ENCODE measurements around the gene CARD11.

CARD11 gene

DNA sequence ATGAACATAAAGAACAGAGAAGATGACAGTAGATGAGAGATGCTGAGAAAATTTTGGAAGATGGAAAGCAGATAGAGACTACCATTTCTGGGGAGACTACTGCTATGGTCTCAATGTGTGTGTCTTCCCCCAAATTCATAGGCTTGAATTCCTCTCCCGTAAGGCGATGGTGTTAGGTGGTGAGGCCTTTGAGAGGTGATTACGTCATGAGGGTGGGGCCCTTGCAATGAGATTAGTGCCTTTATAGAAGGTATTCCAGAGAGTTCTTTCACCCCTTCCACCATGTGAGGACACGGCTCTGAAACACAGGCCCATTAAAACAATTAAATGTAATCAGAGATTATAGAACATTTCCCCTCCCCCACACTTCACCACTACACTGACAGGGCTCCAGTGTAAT is 23.9 kb downstream of the CARD11 start:
- DNase-seq: no peak

DNA sequence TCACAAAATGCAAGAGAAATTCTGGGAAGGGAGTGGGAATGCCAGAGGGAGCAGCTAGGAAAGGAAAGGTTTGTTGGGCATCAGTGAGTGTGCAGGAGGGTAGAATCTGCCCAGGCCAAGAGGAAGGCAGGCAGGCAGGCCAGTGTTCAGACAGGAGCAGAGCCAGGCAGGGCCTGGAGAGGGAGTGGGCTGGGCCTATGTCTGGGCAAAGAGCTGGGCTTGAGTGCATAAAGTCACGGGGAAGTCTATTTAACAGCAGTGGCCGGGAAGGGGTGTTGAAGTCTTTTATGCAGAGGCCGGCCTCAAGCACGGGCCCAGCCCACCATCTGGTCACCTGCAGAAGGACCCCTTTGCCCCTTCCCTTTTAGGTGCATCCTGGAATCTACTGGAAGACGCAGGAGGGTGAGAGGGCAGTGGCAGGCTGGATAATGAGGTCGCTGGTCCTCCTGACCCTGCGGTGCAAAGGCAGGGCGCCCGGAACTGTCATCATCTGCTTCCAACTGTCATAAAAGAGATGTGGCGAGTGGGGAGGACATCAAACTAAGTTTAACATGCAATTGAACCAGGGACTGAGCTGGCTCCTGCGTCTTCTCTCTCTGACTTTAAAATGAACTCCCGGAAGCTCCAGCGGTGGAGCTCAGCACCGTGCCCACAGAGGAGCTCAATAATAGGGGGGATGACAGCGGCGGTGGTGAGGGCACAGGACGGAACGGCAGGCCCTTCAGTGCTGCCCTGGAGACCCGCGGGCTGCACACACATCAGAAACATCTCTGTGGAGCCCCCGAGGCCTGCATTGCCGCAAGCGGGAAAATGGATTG is 29.5 kb downstream of the CARD11 start:
- no peak for DNase-seq

DNA sequence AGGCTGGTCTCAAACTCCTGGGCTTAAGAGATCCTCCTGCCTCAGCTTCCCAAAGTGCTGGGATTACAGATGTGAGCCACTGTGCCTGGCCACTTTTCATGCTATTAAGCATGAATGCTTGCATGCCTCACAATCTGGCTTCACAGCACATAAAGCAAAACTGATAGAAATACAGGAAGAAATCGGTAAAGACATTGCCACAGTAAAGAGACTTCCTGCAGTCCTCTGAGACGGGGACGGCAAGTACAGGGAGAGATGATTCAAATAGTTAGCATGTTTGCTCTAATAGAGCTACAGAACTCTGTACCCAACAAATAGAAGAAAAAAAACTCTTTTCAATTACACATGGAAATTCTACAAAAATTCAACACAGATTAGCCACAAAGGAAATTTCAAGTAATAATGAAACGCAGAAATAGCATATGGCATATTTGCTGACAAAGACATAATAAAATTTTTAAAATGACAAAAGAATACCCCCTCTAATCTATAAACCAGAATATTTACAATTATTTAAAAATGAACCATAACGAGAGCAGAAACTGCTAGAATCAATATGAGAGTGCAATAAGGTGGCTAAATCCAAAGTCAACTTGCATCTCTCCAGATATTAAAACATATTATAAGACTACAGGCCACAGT is 32.3 kb downstream of the CARD11 start:
- DNase-seq: no peak

DNA sequence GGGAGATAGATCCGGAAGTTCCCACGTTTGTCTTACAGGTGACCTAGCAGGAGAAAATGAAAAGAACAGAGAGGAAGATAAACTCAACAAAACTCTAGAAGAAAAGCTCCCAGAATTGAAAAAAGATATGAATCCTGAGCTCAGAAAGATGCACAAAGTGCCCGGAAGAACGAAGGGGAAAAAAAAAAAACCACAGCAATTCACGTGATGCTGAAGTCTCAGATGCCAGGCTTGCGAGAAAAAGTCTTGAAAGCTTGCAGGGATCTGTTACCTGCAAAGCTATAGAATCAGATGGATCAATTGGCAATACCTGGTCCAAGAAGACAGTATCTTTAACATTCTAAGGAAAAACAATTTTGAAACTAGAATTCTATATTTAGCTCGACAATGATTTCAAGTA is 33.5 kb downstream of the CARD11 start:
- no peak for DNase-seq

DNA sequence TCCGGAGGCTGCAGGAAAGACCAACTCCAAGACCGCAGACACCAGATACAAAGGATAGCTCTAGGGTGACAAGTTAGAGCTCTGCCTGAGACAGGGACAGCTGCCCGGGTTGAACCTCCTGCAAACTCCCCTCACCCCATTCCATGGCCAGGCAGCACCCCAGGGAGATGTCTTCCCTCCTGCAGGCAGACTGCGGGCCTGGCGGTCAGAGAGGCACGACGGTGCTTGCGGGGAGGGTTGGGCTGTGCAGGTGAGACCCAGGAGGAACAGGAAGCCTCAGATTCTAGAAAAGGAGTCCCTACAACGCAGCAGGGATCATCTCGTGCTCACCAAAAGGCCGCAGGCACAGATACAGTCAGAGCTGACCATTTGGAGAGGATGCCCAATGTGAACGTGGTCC is 34.6 kb downstream of the CARD11 start:
- DNase-seq: no peak

DNA sequence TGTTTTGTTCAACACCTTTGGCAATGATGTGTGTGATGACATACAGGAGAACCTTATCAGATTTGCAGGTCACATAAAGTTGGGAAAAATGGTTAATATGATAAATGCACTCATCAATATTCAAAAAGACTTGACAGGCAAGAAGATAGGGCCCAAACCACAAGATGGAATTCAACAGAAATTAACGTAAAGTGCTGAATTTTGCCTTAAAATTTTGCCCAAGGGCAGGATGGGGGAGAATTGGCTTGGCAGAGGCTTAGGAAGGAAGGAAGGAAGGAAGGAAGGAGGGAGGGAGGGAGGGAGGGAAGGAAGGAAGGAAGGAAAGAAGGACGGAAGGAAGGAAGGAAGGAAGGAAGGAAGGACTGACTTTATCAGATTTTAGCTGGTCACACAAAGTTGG is 35.3 kb downstream of the CARD11 start:
- no peak for DNase-seq

DNA sequence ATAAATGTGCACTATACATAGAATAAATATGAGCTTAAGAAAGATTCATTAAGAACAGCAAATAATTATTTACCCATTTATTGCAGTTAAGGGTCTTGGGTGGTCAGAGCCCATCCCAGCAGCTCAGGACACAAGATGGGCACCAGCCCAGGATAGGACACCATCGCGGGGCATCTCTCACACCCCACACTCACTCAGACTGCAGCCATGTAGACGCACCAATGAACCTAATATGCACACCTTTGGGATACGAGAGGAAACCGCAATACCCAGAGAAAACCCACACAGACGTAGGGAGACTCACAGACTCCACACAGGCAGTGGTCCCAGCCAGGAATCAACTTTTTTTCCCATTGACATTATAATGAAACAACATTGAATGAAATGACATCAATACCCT is 36.0 kb downstream of the CARD11 start:
- DNase-seq: no peak

DNA sequence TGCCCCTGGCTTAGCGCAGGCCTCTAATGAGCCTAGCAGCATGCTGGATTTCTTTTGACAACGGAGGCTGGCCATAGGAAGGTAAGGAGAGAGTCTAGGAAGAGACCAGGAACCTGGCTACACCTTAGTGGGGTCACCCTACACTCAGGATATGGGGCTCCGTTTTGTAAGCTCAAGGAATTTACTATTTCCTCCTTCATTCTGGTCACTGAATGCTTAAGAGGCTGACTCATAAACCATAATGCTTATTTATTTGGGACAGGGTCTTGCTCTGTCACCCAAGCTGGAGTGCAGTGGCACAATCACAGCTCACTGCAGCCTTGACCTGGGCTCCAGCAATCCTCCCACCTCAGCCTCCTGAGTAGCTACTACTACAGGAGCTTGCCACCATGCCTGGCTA is 38.4 kb downstream of the CARD11 start:
- no peak for DNase-seq

DNA sequence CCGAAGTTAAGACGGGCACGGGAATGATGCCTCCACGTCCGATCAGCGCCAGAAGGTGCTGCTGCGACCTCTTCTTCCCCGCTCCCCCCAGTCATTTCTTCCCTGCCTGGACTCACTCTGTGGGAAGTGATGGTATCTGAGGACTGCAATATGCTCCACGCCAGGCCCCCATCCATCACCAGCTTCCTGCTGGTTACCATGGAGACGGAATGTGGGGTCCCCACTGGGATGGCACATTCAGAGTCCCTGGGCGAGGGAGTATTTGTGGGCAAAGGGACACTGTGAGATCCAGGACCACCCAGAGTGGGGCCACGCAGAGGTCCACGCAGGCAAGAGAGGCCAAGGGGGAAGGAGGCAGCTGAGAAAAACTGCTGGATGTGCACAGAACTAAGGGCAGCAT is 39.7 kb downstream of the CARD11 start:
- no peak for DNase-seq

DNA sequence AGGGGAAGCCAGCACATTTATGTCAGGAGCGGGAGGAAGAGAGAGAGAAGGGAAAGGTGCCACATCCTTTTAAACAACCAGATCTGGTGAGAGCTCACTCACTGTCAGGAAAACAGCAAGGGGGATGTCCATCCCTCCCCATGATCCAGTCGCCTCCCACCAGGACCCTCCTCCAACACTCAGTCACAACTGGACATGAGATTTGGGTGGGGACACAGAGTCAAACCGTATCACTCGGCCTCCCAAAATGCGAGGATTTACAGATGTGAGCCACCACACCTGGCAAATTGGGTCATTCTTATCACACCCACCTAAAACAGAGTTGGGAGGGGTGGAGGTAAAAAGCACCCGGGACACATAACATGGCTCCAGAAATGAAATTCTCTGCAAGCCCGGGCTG is 41.0 kb downstream of the CARD11 start:
- DNase-seq: no peak

DNA sequence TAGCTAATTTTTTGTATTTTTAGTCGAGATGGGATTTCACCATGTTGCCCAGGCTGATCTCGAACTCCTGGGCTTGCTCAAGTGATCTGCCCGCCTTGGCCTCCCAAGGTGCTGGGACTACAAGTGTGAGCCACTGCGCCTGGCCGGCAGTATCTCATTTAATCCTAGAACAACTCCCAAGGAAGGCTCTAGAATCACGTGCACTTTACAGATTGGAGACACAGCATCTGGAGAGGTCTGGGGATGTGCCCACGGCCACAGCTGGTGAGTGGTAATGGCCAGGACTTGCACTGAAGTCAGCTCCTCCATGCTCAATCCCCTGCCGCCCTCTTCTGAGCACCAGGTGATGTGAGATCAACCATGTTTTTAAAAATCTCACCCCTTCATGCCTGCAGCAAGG is 43.1 kb downstream of the CARD11 start:
- DNase-seq: no peak

DNA sequence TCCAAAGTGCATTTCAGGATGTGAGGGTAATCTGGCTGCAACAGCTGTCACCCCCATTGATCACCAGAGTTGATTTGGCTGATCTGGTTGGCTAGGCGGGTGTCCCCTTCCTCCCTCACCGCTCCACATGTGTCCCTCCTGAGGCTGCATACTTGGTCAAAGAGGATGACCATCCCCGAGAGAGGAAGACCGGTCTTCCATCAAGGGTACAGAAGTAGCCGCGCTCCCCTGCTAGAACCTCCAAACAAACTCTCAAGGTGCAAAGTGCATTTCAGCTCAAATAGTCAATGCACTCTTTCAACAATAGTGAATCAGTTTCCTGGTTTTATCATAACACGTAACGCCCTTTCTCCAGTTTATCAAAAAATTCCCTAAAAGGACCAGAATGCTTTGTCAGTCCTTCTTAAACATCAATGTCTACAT is 44.6 kb downstream of the CARD11 start:
- DNase-seq: no peak

DNA sequence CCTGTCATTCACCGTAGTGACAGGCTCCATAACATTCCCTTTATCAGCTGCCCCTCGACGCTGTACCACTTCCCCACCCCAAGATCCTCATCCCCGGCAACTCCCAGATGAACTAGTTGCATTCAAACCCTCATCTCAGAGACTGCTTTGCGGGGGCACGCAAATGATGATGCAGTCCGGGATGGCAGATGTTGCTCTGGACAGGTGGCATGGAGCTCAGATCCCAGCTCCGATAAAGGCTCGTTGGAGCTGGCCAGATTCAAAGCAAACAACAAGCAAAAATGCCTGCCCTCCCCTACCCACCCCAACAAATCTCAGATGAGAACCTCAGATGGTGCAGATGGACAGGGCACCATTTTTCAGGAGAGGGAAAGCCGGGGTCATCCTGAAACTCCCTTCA is 46.7 kb downstream of the CARD11 start:
- DNase-seq: no peak

DNA sequence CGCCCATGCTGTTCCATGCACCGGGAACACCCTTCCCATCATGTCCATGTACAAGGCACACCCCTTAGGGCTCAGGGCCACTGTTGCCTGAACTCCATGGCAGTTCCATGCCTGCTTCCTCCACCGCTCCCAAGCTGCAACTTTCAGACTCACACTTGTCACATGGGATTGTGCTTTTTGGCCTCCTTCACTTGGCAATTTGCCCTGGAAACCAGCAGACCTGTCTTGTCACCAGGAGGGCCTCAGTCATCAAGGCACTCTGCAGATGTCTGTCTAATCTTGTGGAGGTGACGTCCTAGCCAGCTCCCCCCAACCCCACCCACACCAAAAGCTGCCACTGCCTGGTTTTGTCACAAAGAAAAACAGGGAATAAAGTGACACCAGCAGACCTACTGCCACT is 47.5 kb downstream of the CARD11 start:
- peak; percentile 18 for DNase-seq

DNA sequence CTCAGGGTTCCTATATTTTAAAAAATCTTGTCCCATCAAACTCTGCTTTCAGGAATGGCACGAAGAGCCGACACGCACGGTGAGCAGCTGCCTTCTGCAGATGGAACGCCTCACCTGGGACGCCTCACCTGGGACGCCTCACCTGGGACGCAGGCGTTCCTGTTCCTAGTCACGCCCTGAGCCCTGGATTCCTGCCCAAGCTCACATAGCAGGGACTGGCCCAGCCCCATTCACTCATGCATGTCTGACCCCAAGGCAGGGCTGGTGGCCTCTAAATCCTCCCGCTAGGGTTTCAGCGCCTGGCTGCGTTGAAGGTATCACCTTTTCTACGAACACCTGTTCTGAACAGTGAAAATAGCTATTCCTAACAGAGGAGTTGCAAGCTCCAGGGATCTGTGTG is 49.8 kb downstream of the CARD11 start:
- DNase-seq: no peak

DNA sequence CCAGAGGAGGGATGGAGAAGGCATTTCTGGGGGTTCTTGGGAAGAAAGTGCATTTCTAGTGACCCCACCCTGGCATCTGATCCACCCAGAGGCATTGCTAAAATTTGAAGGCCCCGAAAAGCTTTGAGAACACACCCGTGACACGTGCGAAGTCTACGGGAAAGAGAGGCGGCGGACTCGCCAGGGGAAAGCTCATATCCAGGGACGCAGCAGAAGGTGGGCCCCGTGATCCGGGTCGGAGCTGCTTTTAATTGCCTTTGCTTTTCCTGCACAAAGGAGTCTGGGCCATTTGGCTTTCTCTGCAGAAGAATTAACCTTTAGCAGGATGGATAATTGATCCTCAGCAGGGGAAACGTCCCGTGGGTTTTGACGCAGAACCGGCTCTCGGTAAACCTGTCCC is 50.3 kb downstream of the CARD11 start:
- no peak for DNase-seq

DNA sequence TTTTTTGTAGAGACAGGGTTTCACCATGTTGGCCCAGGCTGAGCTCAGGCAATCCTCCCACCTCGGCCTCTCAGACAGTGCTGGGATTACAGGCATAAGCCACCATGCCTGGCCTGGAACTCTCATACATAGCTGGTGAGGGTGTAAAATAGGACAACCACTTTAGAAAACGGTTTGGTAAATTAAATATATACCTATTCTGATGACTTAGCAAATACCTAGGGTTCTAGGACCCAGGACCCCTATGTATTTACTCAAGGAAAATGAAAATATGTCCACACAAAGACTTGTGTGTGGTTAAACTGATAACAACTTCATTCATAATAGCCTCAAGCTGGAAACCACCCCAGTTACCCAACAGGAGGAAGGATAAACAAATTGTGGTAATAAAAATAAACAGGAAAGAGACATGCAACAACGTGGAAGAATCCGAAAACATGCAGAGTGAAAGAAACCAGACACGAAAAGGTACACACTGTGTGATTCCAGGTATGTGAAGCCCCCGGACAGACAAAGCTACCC is 52.7 kb downstream of the CARD11 start:
- DNase-seq: no peak

DNA sequence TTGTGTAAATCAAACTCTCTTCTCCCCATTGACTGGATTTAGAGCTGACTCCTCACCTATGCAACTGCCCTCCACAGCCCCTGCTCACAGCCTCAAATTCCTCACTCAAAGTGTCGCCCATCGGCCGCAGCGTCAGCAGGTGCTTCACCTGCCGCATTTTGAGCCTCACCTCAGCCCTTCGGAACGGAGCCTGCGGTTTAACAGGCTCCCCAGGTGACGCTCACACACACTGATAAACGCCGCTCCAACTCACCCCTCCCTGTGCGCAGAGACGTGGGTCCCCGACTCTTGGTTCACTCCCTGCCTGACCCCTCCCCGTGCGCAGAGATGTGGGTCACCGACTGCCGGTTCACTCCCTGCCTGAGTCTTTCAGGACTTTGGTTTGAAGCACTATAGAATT is 57.1 kb downstream of the CARD11 start:
- DNase-seq: no peak

DNA sequence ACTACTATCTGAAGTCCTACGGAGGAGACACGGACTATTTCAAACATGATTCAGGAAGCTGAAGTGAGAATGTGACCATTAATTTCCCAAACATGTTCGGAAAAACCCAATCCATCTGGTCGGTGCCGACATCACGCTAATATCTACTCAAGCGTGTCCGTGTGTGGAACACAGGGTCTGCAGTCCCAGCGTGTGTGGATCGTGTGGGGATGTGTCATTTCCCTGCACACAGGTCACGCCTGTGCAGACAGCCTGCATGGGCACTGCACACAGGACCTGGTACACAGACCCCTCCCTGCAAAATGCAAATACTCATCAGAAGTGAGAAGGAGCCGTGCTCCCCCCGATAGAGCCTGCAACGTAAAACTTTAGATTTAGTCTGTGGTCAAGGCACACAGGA is 57.8 kb downstream of the CARD11 start:
- DNase-seq: no peak

DNA sequence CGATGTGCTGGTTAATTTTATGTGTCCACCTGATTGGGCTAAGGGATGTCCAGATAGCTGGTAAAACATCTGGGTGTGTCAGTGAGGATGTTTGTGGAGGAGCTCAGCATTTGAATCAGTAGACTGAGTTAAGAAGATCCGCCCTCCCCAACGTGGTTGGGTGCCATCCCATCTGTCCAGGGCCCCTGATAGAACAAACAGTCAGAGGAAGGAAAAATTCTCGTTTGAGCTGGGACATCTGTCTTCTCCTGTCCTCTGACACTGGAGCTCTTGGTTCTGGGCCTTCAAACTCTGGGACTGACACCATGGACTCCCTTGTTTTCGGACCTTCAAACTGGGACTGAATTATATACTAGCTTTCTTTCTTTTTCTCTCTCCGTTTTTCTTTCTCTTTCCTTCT is 59.6 kb downstream of the CARD11 start:
- DNase-seq: no peak

DNA sequence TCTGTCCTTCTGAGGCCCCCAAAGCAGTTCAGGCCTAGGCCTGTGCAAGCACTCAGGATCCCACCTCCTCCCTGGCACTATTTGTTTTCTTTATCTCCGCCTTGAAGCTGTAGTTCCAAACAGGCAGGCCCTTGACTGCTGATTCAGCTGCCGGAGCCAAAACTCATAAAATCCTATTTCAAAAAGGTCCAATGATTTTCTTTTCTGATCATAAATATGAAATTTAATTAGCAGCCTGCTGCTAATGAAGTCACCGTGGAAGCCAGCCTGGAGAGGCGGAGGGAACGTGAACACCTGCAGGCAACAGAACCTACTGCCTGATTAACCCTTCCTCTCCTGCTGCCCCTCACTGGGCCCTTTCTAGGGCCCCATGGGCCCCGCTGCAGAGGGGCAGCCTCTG is 60.1 kb downstream of the CARD11 start:
- DNase-seq: no peak

DNA sequence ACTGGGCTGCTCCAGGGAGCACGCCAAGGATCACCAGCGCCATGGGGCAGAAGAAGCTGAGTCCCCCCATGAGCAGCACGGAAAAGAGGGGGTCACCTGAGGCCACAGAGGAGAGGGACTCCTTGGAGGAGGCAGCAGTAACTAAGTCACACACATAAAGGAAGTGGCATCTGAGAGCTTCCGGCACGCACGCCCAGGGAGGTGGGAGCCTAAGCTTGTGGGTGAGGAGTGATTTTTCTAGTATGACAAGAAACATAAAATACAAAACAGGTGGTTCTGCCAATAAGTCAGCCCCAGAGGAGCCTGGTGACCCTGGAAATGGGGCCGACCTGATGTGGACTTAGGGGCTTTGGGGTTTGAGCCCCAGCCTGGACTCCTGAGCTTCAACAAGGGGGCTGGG is 60.8 kb downstream of the CARD11 start:
- no peak for DNase-seq

DNA sequence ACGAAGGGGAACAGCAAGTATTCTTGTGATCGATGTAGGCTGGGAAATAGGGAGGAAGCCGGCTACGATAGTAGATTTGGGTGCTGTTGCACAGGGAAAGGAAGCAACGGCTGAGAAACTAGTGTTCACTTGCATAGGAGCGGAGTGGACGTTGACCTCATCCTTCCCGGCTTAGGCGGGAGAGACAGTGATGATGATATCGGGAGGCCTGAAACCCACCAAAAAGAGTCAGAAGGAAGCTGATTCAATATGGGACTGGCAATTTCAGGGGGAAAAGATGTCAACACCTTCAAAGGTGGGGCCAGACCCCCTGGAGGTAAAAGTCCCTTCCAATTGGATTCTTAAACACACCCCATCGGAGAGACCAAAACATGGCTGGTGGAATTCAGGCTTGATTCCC is 61.3 kb downstream of the CARD11 start:
- no peak for DNase-seq

DNA sequence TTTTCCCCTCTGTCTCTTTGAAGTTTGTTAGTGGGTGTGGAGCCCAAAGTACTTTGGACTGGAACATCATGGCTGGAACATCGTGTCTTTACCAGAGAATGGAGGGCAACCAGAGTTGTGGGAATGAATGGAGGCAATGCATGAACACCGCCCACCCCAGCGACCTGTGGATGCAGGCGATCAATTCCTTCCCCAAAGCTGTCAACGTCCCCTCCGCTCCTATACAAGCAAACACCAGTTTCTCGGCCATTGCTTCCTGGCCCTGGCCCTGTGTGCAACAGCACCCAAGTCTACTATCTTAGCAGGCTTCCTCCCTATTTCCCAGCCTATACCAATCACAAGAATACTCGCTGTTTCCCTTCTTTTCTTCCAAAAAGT is 62.6 kb downstream of the CARD11 start:
- DNase-seq: no peak
